HG03139 (cell line): ENCODE measurements around the gene EDA2R.

Source experiments
- ATAC-seq: cut with Tn5 transposase; IDR thresholded peaks from one replicate; pipeline ENCODE4 v1.9.1; 2021; ENCODE audit not compliant: unreplicated experiment

Gene EDA2R

GRCh38 chrX:66638591-66639500 lies at the start of gene EDA2R:
Gene EDA2R (minus strand): TSS chrX:66639078. CDS start chrX:66616020, 23,058 bp downstream.
- ATAC-seq: peak; percentile 92

DNA sequence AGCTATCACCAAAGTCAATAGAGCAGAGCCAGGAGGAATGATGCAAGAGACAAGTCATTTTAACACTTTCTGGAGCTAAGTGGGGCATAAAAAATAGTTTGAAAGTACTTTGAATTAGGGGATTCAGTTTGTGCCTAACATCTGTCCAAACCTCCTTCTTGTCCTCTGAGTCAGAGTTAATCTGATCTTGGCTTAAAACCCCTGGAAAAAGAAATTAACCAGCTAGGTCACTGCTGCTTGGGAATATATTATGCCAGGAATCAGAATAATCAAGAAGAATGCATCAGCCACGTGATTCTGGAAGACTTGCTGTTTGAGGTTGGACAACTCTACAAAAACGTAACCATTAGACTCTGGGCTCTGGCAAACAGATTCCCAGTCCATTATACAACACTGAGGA lies 45.3 kb upstream of the EDA2R start:
- ATAC-seq: no peak

GRCh38 chrX:66680451-66680850 lies 41.6 kb upstream of the EDA2R start:
- no peak for ATAC-seq

DNA sequence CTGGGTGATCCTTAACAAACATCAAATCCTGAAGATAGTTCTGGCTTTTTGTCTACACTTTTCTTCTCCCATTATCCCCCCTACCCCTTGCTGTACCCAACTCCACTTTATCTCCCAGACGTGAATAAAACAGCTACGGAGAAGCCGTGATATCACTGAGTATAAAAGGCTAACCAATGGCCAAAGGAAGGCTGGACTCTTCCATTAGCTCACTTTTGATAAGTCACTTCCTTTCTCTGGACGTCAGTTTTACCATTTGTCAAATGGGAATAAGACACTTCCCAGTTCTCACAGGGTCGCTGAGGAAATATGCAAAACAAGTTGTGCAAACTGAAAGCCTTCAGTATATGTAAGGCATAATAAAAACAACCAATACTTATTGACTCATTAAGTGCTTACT lies 38.6 kb upstream of the EDA2R start:
- ATAC-seq: no peak

GRCh38 chrX:66676990-66677389 lies 38.1 kb upstream of the EDA2R start:
- ATAC-seq: no peak

- no peak for ATAC-seq
These were observed 37.5 kb upstream of the EDA2R start for GRCh38 chrX:66676413-66676812.

- ATAC-seq: no peak
These were observed 36.7 kb upstream of the EDA2R start for GRCh38 chrX:66675541-66675940.

DNA sequence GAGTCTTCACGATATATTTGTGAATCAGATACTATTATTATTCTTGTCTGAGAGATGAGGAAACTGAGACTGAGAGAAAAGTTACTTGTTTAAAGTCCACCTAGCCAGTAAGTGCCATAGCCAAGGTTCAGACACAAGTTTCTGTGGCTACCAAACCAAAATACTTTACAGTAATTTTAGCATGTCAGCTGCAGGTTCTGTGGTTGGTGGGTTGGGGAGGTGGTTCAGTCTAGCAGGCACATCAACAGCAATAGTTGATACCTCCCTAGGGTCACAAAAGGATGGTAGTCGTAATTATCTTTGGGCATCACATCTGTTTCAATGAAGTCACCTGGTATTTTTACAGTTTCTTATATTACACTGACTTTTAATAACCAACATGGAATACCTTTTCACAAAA lies 35.6 kb upstream of the EDA2R start:
- ATAC-seq: no peak

DNA sequence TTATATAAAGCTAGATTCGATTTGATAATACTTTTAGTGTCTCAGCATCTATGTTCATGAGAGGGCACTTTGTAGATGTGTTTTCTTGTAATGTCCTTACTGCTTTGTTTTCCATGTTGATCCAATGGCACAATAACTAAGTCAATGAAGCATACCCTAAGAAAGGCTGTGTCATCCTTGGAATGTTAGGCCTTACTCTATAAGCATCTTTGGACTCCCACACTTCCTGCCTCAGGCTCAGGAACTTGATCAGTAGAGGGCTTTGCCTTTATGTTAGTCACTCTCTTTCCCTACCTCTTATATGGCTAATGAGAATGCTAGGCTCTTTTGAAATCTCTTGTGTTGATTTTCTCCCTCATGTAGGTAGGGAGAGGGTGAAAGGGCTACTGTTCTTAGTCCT lies 33.2 kb upstream of the EDA2R start:
- no peak for ATAC-seq

GRCh38 chrX:66654411-66654810 lies 15.5 kb upstream of the EDA2R start:
- ATAC-seq: no peak

DNA sequence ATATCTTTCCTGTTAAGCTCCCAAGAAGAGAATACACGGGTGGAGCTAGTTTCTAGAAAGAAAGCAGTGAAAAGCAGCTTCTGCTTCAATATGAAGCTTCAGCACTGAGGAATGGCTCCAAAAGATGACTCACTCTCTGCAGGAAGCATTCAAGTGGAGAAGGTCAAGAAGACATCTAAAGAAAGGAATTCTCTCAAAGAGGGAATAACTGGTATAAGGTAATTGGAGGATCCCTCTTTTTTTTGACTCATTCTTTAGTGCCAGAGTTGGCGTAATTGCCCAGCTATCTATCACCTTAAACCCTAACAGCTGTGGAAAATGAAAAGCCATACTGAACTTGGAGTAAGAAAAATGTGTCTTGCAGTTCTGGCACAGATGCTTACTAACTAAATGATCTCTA lies 3.5 kb downstream of the EDA2R start:
- no peak for ATAC-seq

DNA sequence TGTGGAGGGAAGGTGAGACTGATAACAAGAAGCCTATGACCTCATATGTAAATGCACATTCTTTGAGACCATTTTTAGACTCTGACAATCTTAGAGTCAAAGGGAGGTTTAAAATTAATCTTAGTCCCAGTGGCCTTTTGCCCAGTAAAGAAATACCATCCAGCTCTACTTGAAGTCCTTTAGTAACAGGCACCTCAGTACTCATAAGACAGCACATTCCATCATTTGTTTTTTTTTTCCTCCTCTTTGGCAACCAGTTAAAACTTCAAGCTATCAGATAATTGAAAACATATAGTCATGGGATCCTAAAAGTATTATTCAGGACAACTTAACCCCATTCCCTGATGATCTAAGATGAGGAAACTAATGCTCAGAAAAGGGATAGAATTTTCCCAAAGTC lies 4.6 kb downstream of the EDA2R start:
- no peak for ATAC-seq

GRCh38 chrX:66633541-66633940 lies 5.3 kb downstream of the EDA2R start:
- ATAC-seq: no peak

DNA sequence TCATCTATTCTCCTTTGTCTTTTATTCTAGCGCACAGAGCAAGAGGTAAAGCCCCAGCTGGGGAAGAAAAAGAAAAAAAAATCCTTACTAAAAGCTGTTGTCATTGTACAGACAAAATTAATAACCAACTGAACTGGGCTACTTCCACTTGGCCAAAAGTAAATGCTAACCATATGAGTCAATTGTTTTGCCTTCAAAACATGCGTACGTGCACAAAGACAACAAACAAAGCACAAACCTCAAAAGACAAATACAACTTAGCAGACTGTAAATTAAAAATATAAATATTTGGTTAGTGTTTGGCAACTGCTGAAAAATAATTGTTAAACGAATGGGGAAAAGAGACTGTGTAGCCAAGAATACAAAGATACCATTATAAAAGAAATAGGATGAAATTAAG lies 5.9 kb downstream of the EDA2R start:
- ATAC-seq: no peak

GRCh38 chrX:66632473-66632872 lies 6.4 kb downstream of the EDA2R start:
- no peak for ATAC-seq

DNA sequence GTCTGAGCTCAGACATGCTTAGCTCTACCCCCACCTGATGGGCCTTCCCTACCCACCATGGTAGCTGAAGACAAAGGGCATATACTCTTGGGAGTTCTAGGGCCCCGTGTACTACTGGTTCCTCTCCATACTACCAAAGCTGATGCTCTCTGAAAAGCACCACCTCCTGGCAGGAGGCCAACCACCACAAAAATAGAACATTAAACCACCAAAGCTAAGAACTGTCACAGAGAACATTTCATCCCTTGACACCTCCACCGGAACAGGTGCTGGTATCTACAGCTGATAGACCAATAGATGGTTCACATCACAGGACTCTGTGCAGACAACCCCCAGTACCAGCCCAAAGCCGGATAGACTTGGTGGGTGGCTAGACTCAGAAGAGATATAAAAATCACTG lies 13.4 kb downstream of the EDA2R start:
- peak; percentile 77 for ATAC-seq

- ATAC-seq: no peak
These were observed 16.7 kb downstream of the EDA2R start for GRCh38 chrX:66622209-66622608.

GRCh38 chrX:66616944-66617343 lies 21.9 kb downstream of the EDA2R start:
- no peak for ATAC-seq

GRCh38 chrX:66602381-66602938 lies 36.4 kb downstream of the EDA2R start:
- ATAC-seq: no peak

GRCh38 chrX:66601522-66601921 lies 37.4 kb downstream of the EDA2R start:
- ATAC-seq: no peak

- ATAC-seq: no peak
These were observed 59.7 kb downstream of the EDA2R start for GRCh38 chrX:66579219-66579618.

GRCh38 chrX:66553973-66554372 lies 84.9 kb downstream of the EDA2R start:
- no peak for ATAC-seq
